ENCODE measurements around the gene FHAD1.
"Not testable (repeated sequence)": the region's sequence is repeated elsewhere in the genome, so short reads cannot be mapped to it uniquely, and the experiment has no call there.

The FHAD1 gene

DNA sequence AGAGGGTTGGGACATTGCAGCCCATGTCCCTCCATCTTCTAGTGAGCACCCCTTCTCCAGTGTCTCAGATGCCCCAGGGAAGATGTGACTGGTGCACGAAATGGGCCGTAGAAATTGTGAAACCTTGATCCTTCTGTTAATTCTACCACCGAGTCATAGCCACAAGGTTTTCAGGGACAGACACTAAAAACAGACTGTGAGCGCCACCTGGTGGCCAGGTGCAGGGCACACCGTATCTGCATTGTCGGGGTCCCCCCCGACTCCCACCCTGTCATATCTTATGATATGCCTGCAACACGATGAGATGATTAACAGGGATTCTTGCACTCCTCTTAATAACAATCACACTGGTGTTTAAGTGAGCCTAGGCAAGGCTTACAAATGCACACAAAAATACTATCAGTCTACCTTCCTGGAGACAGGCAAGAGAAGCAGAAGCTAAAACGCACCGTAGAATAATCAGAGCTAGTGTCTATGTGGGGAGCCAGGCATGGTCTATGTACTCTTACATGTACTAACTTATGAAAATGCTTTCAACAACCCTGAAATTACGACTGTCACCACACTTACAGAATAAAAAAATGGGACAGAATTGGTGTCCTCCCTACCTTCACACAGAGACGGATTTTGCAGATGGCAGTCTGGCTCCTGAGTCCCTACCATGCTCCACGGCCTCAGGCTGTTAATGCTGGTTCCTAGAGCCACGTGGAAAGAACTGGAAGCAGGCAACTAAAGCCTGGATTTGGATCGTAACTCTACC, 57.9 kb downstream of the FHAD1 start:
- Histone ChIP-seq H3K9me3 (replicated peaks in 1 of 2; ENCODE audit: control insufficient read depth in 2 of 2, insufficient read depth in 1 of 2, low read depth in 1 of 2, low read length in 2 of 2) (peaks cover 0 to 6% of the 10 kb centered on the region in 2 donors), H2BK120ac (ENCODE audit: low read depth, low read length) (no peak overlapping the region), H3K4me2 (ENCODE audit: insufficient read depth, low read length, poor library complexity, severe bottlenecking) (no peak overlapping the region), H4K8ac (ENCODE audit: low read depth, low read length) (no peak overlapping the region), H3K27ac (replicated peaks; ENCODE audit: low read length) (no peak overlapping the region), H3K4me3 (ENCODE audit: low read length in 2 of 2) (peak overlapping the region in 1 of 2 donors; percentile 42), H3K4ac (ENCODE audit: low read length) (no peak overlapping the region), H3K9ac (ENCODE audit: low read depth, low read length, poor library complexity) (no peak overlapping the region), H4K91ac (ENCODE audit: low read depth, low read length, poor library complexity) (no peak overlapping the region), H2BK15ac (ENCODE audit: low read length) (no peak overlapping the region), H2BK12ac (ENCODE audit: low read length) (no peak overlapping the region), H2BK5ac (ENCODE audit: low read length) (no peak overlapping the region), H3K23ac (ENCODE audit: low read depth, low read length, poor library complexity) (no peak overlapping the region), H2AFZ (ENCODE audit: low read length) (no peak overlapping the region), H3K4me1 (ENCODE audit: control insufficient read depth in 2 of 2, insufficient read depth in 1 of 2, low read depth in 1 of 2, low read length in 2 of 2) (peaks cover under 1 to 1% of the 10 kb centered on the region in 2 donors), H3K14ac (ENCODE audit: low read length) (no peak overlapping the region), H2AK5ac (ENCODE audit: low read depth, low read length) (no peak overlapping the region), H3K18ac (ENCODE audit: low read length) (no peak overlapping the region), H3K36me3 (replicated peaks in 1 of 2; ENCODE audit: control insufficient read depth in 2 of 2, insufficient read depth in 2 of 2, low read length in 2 of 2) (no peaks in the 10 kb centered on the region), H3K79me1 (ENCODE audit: low read depth, low read length) (no peaks in the 10 kb centered on the region), H3K27me3 (ENCODE audit: control insufficient read depth in 3 of 3, insufficient read depth in 3 of 3, low read depth in 1 of 3, low read length in 3 of 3) (peaks cover 0 to 3% (median 0%) of the 10 kb centered on the region in 3 experiments)
- WGBS, 2 donors (ENCODE audit: extremely low coverage in 2 of 2, insufficient read length in 2 of 2, insufficient replicate concordance in 1 of 2): no CpG with 5 or more reads among the region's 15 CpGs
- DNase-seq (ENCODE audit: low spot score): peak; percentile 63

DNA sequence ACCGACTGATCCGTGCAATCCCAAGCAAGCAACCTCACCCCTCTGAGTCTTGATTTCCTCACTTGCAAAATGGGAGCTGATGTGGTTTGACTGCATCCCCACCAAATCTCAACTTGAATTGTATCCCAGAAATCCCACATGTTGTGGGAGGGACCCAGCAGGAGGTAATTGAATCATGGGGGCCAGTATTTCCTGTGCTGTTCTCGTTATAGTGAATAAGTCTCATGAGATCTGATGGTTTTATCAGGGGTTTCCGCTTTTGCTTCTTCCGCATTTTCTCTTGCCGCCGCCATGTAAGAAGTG, 58.4 kb downstream of the FHAD1 start:
- Histone ChIP-seq H4K91ac (ENCODE audit: low read depth, low read length, poor library complexity) (no peak overlapping the region), H3K36me3 (replicated peaks in 1 of 2; ENCODE audit: control insufficient read depth in 2 of 2, insufficient read depth in 2 of 2, low read length in 2 of 2) (no peaks in the 10 kb centered on the region), H3K18ac (ENCODE audit: low read length) (no peak overlapping the region), H2AK5ac (ENCODE audit: low read depth, low read length) (no peak overlapping the region), H3K4me2 (ENCODE audit: insufficient read depth, low read length, poor library complexity, severe bottlenecking) (no peak overlapping the region), H2BK120ac (ENCODE audit: low read depth, low read length) (no peak overlapping the region), H3K27me3 (ENCODE audit: control insufficient read depth in 3 of 3, insufficient read depth in 3 of 3, low read depth in 1 of 3, low read length in 3 of 3) (peaks cover 0 to 3% (median 0%) of the 10 kb centered on the region in 3 experiments), H3K23ac (ENCODE audit: low read depth, low read length, poor library complexity) (no peak overlapping the region), H4K8ac (ENCODE audit: low read depth, low read length) (no peak overlapping the region), H3K14ac (ENCODE audit: low read length) (no peak overlapping the region), H2BK15ac (ENCODE audit: low read length) (no peak overlapping the region), H3K9me3 (replicated peaks in 1 of 2; ENCODE audit: control insufficient read depth in 2 of 2, insufficient read depth in 1 of 2, low read depth in 1 of 2, low read length in 2 of 2) (peaks cover 0 to 6% of the 10 kb centered on the region in 2 donors), H3K4me3 (ENCODE audit: low read length in 2 of 2) (peak overlapping the region in 1 of 2 donors; percentile 42), H2AFZ (ENCODE audit: low read length) (no peak overlapping the region), H3K79me1 (ENCODE audit: low read depth, low read length) (no peaks in the 10 kb centered on the region), H3K4me1 (ENCODE audit: control insufficient read depth in 2 of 2, insufficient read depth in 1 of 2, low read depth in 1 of 2, low read length in 2 of 2) (peaks cover 1 to 6% of the 10 kb centered on the region in 2 donors), H3K4ac (ENCODE audit: low read length) (no peak overlapping the region), H3K9ac (ENCODE audit: low read depth, low read length, poor library complexity) (no peak overlapping the region), H2BK12ac (ENCODE audit: low read length) (no peak overlapping the region), H3K27ac (replicated peaks; ENCODE audit: low read length) (no peak overlapping the region), H2BK5ac (ENCODE audit: low read length) (no peak overlapping the region)
- DNase-seq (ENCODE audit: low spot score): no peak
- WGBS, 2 donors (ENCODE audit: extremely low coverage in 2 of 2, insufficient read length in 2 of 2, insufficient replicate concordance in 1 of 2): no CpG with 5 or more reads among the region's 7 CpGs

DNA sequence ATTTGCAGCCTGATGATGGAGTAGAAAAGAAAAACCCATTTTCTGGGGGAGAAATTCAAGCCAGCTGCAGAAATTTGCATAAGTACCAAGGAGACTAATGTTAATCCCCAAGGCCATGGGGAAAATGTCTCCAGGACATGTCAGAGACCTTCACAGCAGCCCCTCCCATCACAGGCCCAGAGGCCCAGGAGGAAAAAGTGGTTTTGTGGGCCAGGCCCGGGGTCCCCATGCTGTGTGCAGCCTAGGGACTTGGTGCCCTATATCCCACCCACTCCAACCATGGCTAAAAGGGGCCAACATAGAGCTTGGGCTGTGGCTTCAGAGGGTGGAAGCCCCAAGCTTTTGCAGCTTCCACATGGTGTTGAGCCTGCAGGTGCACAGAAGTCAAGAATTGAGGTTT, 59.3 kb downstream of the FHAD1 start:
- H3K27ac ChIP-seq (replicated peaks; ENCODE audit: low read length); H3K79me1 ChIP-seq (ENCODE audit: low read depth, low read length); DNase-seq (ENCODE audit: low spot score); H3K14ac ChIP-seq (ENCODE audit: low read length); H3K4me1 ChIP-seq (ENCODE audit: control insufficient read depth in 2 of 2, insufficient read depth in 1 of 2, low read depth in 1 of 2, low read length in 2 of 2); H3K9ac ChIP-seq (ENCODE audit: low read depth, low read length, poor library complexity); H2BK120ac ChIP-seq (ENCODE audit: low read depth, low read length); H3K27me3 ChIP-seq (ENCODE audit: control insufficient read depth in 3 of 3, insufficient read depth in 3 of 3, low read depth in 1 of 3, low read length in 3 of 3); H3K23ac ChIP-seq (ENCODE audit: low read depth, low read length, poor library complexity); H4K91ac ChIP-seq (ENCODE audit: low read depth, low read length, poor library complexity); H2AFZ ChIP-seq (ENCODE audit: low read length); H4K8ac ChIP-seq (ENCODE audit: low read depth, low read length); H3K4ac ChIP-seq (ENCODE audit: low read length); H3K4me3 ChIP-seq (ENCODE audit: low read length in 2 of 2); H3K4me2 ChIP-seq (ENCODE audit: insufficient read depth, low read length, poor library complexity, severe bottlenecking); H3K9me3 ChIP-seq (replicated peaks in 1 of 2; ENCODE audit: control insufficient read depth in 2 of 2, insufficient read depth in 1 of 2, low read depth in 1 of 2, low read length in 2 of 2); H2BK15ac ChIP-seq (ENCODE audit: low read length); H2BK5ac ChIP-seq (ENCODE audit: low read length); H3K18ac ChIP-seq (ENCODE audit: low read length); H3K36me3 ChIP-seq (replicated peaks in 1 of 2; ENCODE audit: control insufficient read depth in 2 of 2, insufficient read depth in 2 of 2, low read length in 2 of 2); H2BK12ac ChIP-seq (ENCODE audit: low read length); H2AK5ac ChIP-seq (ENCODE audit: low read depth, low read length): not testable (repeated sequence)
- no CpG with 5 or more reads among the region's 1 CpG for WGBS, 2 donors (ENCODE audit: extremely low coverage in 2 of 2, insufficient read length in 2 of 2, insufficient replicate concordance in 1 of 2)

DNA sequence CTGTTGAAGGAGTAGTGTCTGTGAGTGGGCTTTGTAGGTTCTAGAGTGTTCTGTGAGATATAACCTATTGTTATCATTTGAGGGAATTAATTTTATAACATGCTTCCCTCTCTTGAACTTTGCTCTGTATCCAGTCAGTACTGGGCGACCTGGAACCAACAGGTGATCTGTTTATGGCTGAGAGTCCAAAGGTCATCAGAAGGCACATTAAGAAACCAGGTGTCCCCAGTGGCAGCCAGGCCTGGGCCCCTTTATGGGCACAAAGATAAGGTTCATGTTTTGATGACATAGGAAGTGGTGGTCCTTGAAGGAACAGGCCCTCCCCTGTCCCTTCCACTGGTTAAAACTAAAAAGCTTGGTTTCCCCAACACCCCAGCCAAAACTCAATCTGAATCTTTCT, 61.1 kb downstream of the FHAD1 start:
- Histone ChIP-seq H4K8ac (ENCODE audit: low read depth, low read length) (no peak overlapping the region), H3K4me3 (ENCODE audit: low read length in 2 of 2) (no peak overlapping the region), H3K4ac (ENCODE audit: low read length) (no peak overlapping the region), H3K9me3 (replicated peaks in 1 of 2; ENCODE audit: control insufficient read depth in 2 of 2, insufficient read depth in 1 of 2, low read depth in 1 of 2, low read length in 2 of 2) (peaks cover 0 to 6% of the 10 kb centered on the region in 2 donors), H3K14ac (ENCODE audit: low read length) (no peak overlapping the region), H4K91ac (ENCODE audit: low read depth, low read length, poor library complexity) (no peak overlapping the region), H2BK5ac (ENCODE audit: low read length) (no peak overlapping the region), H2BK120ac (ENCODE audit: low read depth, low read length) (no peak overlapping the region), H2AFZ (ENCODE audit: low read length) (no peak overlapping the region), H3K23ac (ENCODE audit: low read depth, low read length, poor library complexity) (no peak overlapping the region), H3K4me1 (ENCODE audit: control insufficient read depth in 2 of 2, insufficient read depth in 1 of 2, low read depth in 1 of 2, low read length in 2 of 2) (peaks cover 1 to 12% of the 10 kb centered on the region in 2 donors), H2BK15ac (ENCODE audit: low read length) (no peak overlapping the region), H2AK5ac (ENCODE audit: low read depth, low read length) (no peak overlapping the region), H3K9ac (ENCODE audit: low read depth, low read length, poor library complexity) (no peak overlapping the region), H3K27ac (replicated peaks; ENCODE audit: low read length) (no peak overlapping the region), H2BK12ac (ENCODE audit: low read length) (no peak overlapping the region), H3K79me1 (ENCODE audit: low read depth, low read length) (no peaks in the 10 kb centered on the region), H3K36me3 (replicated peaks in 1 of 2; ENCODE audit: control insufficient read depth in 2 of 2, insufficient read depth in 2 of 2, low read length in 2 of 2) (no peaks in the 10 kb centered on the region), H3K18ac (ENCODE audit: low read length) (no peak overlapping the region), H3K27me3 (ENCODE audit: control insufficient read depth in 3 of 3, insufficient read depth in 3 of 3, low read depth in 1 of 3, low read length in 3 of 3) (peaks cover 0 to 6% (median 0%) of the 10 kb centered on the region in 3 experiments), H3K4me2 (ENCODE audit: insufficient read depth, low read length, poor library complexity, severe bottlenecking) (no peak overlapping the region)
- DNase-seq (ENCODE audit: low spot score): no peak
- WGBS, 2 donors (ENCODE audit: extremely low coverage in 2 of 2, insufficient read length in 2 of 2, insufficient replicate concordance in 1 of 2): no CpG with 5 or more reads among the region's 1 CpG
